Measurements from ENCODE around the gene ELP2.

DNA sequence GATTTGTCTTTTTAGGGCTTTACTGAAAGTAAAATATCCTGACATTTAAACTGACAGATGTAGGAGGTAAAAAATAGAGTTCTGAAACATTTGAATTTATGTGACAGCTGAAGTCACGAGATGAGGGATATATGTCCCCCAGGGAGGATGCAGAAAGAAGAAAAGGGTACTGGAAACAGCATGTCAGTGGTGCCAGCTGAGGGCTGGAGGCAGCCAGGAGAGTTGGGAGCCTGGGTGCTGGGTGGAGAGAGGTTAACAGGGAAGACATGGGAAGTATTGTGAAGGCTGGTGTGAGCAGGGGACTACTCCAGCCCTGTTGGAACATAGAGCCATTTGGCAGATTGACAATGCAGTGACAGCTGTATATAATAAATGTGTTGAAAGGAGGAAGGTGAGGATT, 45.8 kb downstream of the ELP2 start:
- TF ChIP-seq POLR2A (IDR thresholded peaks at IDR 0.05; ENCODE audit: low read depth, low read length) (no peak), POLR2AphosphoS5 (IDR thresholded peaks at IDR 0.05; ENCODE audit: low read depth, low read length) (no peak), TAF1 (IDR thresholded peaks at IDR 0.05; ENCODE audit: low read depth, low read length) (no peak), SPI1 (IDR thresholded peaks at IDR 0.05; ENCODE audit: low read depth, low read length) (no peak), PAX5 (IDR thresholded peaks at IDR 0.05; ENCODE audit: insufficient read depth, low read length, severe bottlenecking) (no peak)

All from GM12891 (cell line).